ENCODE data around the gene TRIML1. TPM values are rescaled to one million over a fixed set of nuclear protein-coding genes. Genes with fewer than 3 reads are reported as not detected.

TRIML1 gene
- total and polyA plus RNA-seq, 4 donors = not detected

DNA sequence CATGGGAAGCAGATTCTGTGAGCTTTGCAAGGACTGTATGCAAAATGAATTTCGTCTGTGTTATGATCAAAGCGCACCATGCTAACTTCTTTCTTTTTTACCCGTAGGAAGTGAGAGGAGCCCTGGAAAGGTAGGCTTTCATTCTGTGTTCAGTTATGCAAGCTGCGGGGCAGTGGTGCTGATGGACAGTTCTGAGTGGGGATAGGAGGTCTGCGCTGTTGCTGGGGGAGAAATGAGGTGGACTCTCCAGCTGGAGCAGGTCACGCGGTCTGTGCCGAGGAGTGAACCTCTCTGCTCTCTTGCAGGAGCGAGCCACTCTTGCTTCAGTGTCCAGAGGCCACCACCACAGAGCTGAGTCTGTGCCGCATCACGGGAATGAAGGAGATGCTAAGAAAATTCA, 4.5 kb downstream of the TRIML1 start:
- H3K9ac ChIP-seq (ENCODE audit: insufficient read depth in 1 of 2, low read length in 2 of 2) = no peak overlapping the region
- DNase-seq (peak in 1 of 3 donors; percentile 47), ATAC-seq (ENCODE audit: insufficient read depth, low FRiP score) (no peak)
- no peak overlapping the region for H3K4me3 ChIP-seq
- H3K27me3 ChIP-seq (ENCODE audit: control insufficient read depth in 3 of 3, insufficient read depth in 3 of 3, low read length in 2 of 3) = no peaks in the 10 kb centered on the region
- H3K4me1 ChIP-seq (ENCODE audit: control insufficient read depth in 5 of 5, insufficient read depth in 5 of 5, low read length in 5 of 5) = peaks cover 0 to 3% (median 0%) of the 10 kb centered on the region in 5 donors
- TF ChIP-seq, protein P1, sequence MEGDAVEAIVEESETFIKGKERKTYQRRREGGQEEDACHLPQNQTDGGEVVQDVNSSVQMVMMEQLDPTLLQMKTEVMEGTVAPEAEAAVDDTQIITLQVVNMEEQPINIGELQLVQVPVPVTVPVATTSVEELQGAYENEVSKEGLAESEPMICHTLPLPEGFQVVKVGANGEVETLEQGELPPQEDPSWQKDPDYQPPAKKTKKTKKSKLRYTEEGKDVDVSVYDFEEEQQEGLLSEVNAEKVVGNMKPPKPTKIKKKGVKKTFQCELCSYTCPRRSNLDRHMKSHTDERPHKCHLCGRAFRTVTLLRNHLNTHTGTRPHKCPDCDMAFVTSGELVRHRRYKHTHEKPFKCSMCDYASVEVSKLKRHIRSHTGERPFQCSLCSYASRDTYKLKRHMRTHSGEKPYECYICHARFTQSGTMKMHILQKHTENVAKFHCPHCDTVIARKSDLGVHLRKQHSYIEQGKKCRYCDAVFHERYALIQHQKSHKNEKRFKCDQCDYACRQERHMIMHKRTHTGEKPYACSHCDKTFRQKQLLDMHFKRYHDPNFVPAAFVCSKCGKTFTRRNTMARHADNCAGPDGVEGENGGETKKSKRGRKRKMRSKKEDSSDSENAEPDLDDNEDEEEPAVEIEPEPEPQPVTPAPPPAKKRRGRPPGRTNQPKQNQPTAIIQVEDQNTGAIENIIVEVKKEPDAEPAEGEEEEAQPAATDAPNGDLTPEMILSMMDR (IDR thresholded peaks at IDR 0.05; ENCODE audit: control extremely low read depth, extremely low read depth) = no peak
- no peaks in the 10 kb centered on the region for H3K9me3 ChIP-seq (ENCODE audit: control insufficient read depth in 4 of 4, insufficient read depth in 3 of 4, low read length in 3 of 4)
- 69 to 84% methylated on average over 11 of the region's 11 CpGs for WGBS, 2 donors
- H3K36me3 ChIP-seq (ENCODE audit: control insufficient read depth in 4 of 4, insufficient read depth in 4 of 4, low read length in 4 of 4) = no peaks in the 10 kb centered on the region
- no peak overlapping the region for H3K27ac ChIP-seq (ENCODE audit: low read depth in 1 of 2, low read length in 1 of 2)

GRCh38 chr4:188145601-188146000, 6.4 kb downstream of the TRIML1 start:
- DNase-seq (no peak), ATAC-seq (ENCODE audit: insufficient read depth, low FRiP score) (no peak)
- Histone ChIP-seq H3K4me3 (no peak overlapping the region), H3K4me1 (ENCODE audit: control insufficient read depth in 5 of 5, insufficient read depth in 5 of 5, low read length in 5 of 5) (no peaks in the 10 kb centered on the region), H3K27me3 (ENCODE audit: control insufficient read depth in 3 of 3, insufficient read depth in 3 of 3, low read length in 2 of 3) (no peaks in the 10 kb centered on the region), H3K9me3 (ENCODE audit: control insufficient read depth in 4 of 4, insufficient read depth in 3 of 4, low read length in 3 of 4) (no peaks in the 10 kb centered on the region), H3K36me3 (ENCODE audit: control insufficient read depth in 4 of 4, insufficient read depth in 4 of 4, low read length in 4 of 4) (no peaks in the 10 kb centered on the region), H3K27ac (ENCODE audit: low read depth in 1 of 2, low read length in 1 of 2) (no peak overlapping the region), H3K9ac (ENCODE audit: insufficient read depth in 1 of 2, low read length in 2 of 2) (no peak overlapping the region)
- 90 to 91% methylated on average over 10 of the region's 10 CpGs for WGBS, 2 donors
- TF ChIP-seq, protein P1 (IDR thresholded peaks at IDR 0.05; ENCODE audit: control extremely low read depth, extremely low read depth) = no peak

DNA sequence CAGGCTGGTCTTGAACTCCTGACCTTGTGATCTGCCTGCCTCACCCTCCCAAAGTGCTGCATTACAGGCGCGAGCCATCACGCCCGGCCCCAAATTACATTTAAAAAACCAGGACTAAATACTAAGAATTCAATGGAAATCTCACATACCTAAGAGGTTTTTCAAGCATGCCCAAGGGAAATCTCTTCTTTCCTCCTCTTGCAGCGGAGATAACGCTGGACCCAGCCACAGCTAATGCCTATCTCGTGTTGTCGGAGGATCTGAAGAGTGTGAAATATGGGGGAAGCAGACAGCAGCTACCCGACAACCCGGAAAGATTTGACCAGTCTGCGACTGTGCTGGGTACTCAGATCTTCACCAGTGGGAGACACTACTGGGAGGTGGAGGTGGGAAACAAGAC, 7.4 kb downstream of the TRIML1 start:
- no peak overlapping the region for H3K9ac ChIP-seq (ENCODE audit: insufficient read depth in 1 of 2, low read length in 2 of 2)
- H3K27me3 ChIP-seq (ENCODE audit: control insufficient read depth in 3 of 3, insufficient read depth in 3 of 3, low read length in 2 of 3) = no peaks in the 10 kb centered on the region
- DNase-seq = no peak
- H3K9me3 ChIP-seq (ENCODE audit: control insufficient read depth in 4 of 4, insufficient read depth in 3 of 4, low read length in 3 of 4) = no peaks in the 10 kb centered on the region
- ATAC-seq (ENCODE audit: insufficient read depth, low FRiP score) = no peak
- H3K4me3 ChIP-seq = no peak overlapping the region
- H3K4me1 ChIP-seq (ENCODE audit: control insufficient read depth in 5 of 5, insufficient read depth in 5 of 5, low read length in 5 of 5) = no peaks in the 10 kb centered on the region
- 89 to 93% methylated on average over 11 of the region's 11 CpGs for WGBS, 2 donors
- no peak overlapping the region for H3K27ac ChIP-seq (ENCODE audit: low read depth in 1 of 2, low read length in 1 of 2)
- TF ChIP-seq, protein P1 (IDR thresholded peaks at IDR 0.05; ENCODE audit: control extremely low read depth, extremely low read depth) = no peak
- H3K36me3 ChIP-seq (ENCODE audit: control insufficient read depth in 4 of 4, insufficient read depth in 4 of 4, low read length in 4 of 4) = no peaks in the 10 kb centered on the region

DNA sequence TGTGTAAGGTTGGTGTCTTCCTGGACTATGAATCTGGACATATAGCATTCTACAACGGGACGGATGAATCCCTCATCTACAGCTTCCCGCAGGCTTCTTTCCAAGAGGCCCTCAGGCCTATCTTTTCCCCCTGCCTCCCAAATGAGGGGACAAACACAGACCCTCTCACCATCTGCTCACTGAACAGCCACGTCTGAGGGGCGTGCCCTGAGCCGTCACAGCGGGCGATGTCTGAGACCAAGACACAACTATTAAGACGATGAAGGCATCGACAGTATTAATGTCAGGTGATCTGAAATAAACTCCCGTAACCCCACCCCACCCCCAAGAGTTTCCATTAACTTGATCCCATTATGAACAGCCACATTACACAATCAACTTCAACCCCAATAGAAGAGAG, 7.9 kb downstream of the TRIML1 start:
- DNase-seq = no peak
- no peaks in the 10 kb centered on the region for H3K4me1 ChIP-seq (ENCODE audit: control insufficient read depth in 5 of 5, insufficient read depth in 5 of 5, low read length in 5 of 5)
- WGBS, 2 donors = 94% methylated on average over 11 of the region's 11 CpGs
- TF ChIP-seq, protein P1 (IDR thresholded peaks at IDR 0.05; ENCODE audit: control extremely low read depth, extremely low read depth) = no peak
- no peaks in the 10 kb centered on the region for H3K9me3 ChIP-seq (ENCODE audit: control insufficient read depth in 4 of 4, insufficient read depth in 3 of 4, low read length in 3 of 4)
- H3K27ac ChIP-seq (ENCODE audit: low read depth in 1 of 2, low read length in 1 of 2) = no peak overlapping the region
- H3K9ac ChIP-seq (ENCODE audit: insufficient read depth in 1 of 2, low read length in 2 of 2) = no peak overlapping the region
- ATAC-seq (ENCODE audit: insufficient read depth, low FRiP score) = no peak
- no peaks in the 10 kb centered on the region for H3K27me3 ChIP-seq (ENCODE audit: control insufficient read depth in 3 of 3, insufficient read depth in 3 of 3, low read length in 2 of 3)
- no peak overlapping the region for H3K4me3 ChIP-seq
- no peaks in the 10 kb centered on the region for H3K36me3 ChIP-seq (ENCODE audit: control insufficient read depth in 4 of 4, insufficient read depth in 4 of 4, low read length in 4 of 4)

All from lung (tissue), 12 donors.